ENCODE measurements around the gene SHE.

- no peak for TF ChIP-seq EZH2 (IDR thresholded peaks at IDR 0.05; ENCODE audit: borderline replicate concordance, low read depth, low read length, severe bottlenecking)
- no peak for TF ChIP-seq CTCF (IDR thresholded peaks at IDR 0.05; ENCODE audit: borderline replicate concordance, extremely low read depth, low read length, poor library complexity, severe bottlenecking)
Measured at GRCh38 chr1:154495496-154496273, 6.5 kb downstream of the SHE start.
